ENCODE results near the gene LARP1B.

DNA sequence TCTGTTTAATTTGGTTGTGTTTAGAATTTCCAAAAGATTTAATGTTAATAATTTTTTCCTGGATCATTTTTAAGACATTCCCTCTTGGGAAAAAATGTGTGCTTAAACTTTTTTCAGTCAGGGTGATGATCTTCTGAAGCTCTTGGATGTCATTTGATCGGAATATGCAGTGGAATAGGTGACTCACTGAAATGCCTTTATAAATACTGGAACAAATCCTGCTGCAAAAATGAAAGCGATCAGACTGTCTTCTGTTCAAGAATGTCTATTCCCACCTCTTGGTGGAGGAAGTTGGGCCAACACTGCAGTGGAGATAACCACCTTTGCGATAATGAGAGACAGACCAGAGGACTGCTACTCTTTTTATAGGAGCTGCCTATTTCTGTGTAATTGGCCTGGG is 46.7 kb downstream of the LARP1B start:
- TF ChIP-seq, protein P1, sequence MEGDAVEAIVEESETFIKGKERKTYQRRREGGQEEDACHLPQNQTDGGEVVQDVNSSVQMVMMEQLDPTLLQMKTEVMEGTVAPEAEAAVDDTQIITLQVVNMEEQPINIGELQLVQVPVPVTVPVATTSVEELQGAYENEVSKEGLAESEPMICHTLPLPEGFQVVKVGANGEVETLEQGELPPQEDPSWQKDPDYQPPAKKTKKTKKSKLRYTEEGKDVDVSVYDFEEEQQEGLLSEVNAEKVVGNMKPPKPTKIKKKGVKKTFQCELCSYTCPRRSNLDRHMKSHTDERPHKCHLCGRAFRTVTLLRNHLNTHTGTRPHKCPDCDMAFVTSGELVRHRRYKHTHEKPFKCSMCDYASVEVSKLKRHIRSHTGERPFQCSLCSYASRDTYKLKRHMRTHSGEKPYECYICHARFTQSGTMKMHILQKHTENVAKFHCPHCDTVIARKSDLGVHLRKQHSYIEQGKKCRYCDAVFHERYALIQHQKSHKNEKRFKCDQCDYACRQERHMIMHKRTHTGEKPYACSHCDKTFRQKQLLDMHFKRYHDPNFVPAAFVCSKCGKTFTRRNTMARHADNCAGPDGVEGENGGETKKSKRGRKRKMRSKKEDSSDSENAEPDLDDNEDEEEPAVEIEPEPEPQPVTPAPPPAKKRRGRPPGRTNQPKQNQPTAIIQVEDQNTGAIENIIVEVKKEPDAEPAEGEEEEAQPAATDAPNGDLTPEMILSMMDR (IDR thresholded peaks at IDR 0.05; ENCODE audit: insufficient read depth, low read depth, low read length): no peak
- TF ChIP-seq EZH2 (IDR thresholded peaks at IDR 0.05; ENCODE audit: insufficient read depth, low read length): no peak
